ENCODE results near the gene WFS1. TPM values are rescaled to one million over a fixed set of nuclear protein-coding genes. Genes with fewer than 3 reads are reported as not detected.

Gene WFS1
- total RNA-seq, 1 experiment from 2014 or later = 21.5 TPM

- no peak overlapping the region for H3K4me3 ChIP-seq (replicated peaks in 1 of 2; ENCODE audit: low read depth in 1 of 2, low read length in 2 of 2)
- BruUV-seq (replicated peaks) = no TSS peak
- TF ChIP-seq, protein P1, sequence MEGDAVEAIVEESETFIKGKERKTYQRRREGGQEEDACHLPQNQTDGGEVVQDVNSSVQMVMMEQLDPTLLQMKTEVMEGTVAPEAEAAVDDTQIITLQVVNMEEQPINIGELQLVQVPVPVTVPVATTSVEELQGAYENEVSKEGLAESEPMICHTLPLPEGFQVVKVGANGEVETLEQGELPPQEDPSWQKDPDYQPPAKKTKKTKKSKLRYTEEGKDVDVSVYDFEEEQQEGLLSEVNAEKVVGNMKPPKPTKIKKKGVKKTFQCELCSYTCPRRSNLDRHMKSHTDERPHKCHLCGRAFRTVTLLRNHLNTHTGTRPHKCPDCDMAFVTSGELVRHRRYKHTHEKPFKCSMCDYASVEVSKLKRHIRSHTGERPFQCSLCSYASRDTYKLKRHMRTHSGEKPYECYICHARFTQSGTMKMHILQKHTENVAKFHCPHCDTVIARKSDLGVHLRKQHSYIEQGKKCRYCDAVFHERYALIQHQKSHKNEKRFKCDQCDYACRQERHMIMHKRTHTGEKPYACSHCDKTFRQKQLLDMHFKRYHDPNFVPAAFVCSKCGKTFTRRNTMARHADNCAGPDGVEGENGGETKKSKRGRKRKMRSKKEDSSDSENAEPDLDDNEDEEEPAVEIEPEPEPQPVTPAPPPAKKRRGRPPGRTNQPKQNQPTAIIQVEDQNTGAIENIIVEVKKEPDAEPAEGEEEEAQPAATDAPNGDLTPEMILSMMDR (IDR thresholded peaks at IDR 0.05 in 2 of 3, conservative IDR thresholded peaks at IDR 0.05 in 1 of 3; ENCODE audit: borderline replicate concordance in 1 of 3, insufficient read depth in 1 of 3, low read depth in 2 of 3, low read length in 2 of 3) = no peak
- TF ChIP-seq, protein P2, sequence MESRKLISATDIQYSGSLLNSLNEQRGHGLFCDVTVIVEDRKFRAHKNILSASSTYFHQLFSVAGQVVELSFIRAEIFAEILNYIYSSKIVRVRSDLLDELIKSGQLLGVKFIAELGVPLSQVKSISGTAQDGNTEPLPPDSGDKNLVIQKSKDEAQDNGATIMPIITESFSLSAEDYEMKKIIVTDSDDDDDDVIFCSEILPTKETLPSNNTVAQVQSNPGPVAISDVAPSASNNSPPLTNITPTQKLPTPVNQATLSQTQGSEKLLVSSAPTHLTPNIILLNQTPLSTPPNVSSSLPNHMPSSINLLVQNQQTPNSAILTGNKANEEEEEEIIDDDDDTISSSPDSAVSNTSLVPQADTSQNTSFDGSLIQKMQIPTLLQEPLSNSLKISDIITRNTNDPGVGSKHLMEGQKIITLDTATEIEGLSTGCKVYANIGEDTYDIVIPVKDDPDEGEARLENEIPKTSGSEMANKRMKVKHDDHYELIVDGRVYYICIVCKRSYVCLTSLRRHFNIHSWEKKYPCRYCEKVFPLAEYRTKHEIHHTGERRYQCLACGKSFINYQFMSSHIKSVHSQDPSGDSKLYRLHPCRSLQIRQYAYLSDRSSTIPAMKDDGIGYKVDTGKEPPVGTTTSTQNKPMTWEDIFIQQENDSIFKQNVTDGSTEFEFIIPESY (IDR thresholded peaks at IDR 0.05; ENCODE audit: extremely low read depth, insufficient replicate concordance, low read length) = no peak
- TF ChIP-seq CEBPB (IDR thresholded peaks at IDR 0.05; ENCODE audit: low read depth) (no peak), CBX3 (IDR thresholded peaks at IDR 0.05; ENCODE audit: low read depth) (no peak), ELF1 (IDR thresholded peaks at IDR 0.05; ENCODE audit: borderline replicate concordance, low read depth) (no peak), TCF7L2 (IDR thresholded peaks at IDR 0.05; ENCODE audit: borderline replicate concordance, extremely low read depth, insufficient read depth, insufficient read length) (no peak), EGR1 (IDR thresholded peaks at IDR 0.05; ENCODE audit: low read depth) (no peak), ZNF274 (IDR thresholded peaks at IDR 0.05; ENCODE audit: low read depth, low read length) (no peak), EZH2phosphoT487 (IDR thresholded peaks at IDR 0.05; ENCODE audit: borderline replicate concordance) (no peak), POLR2AphosphoS5 (IDR thresholded peaks at IDR 0.05; ENCODE audit: low read depth, low read length) (no peak), YY1 (IDR thresholded peaks at IDR 0.05; ENCODE audit: extremely low read depth, insufficient replicate concordance, low read depth, low read length) (no peak)
- TF ChIP-seq, protein P3, sequence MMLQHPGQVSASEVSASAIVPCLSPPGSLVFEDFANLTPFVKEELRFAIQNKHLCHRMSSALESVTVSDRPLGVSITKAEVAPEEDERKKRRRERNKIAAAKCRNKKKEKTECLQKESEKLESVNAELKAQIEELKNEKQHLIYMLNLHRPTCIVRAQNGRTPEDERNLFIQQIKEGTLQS (IDR thresholded peaks at IDR 0.05) = no peak
- no peak for ATAC-seq
- H3K36me3 ChIP-seq (ENCODE audit: control insufficient read depth in 1 of 2, insufficient read depth in 2 of 2, low read length in 2 of 2) = no peaks in the 10 kb centered on the region
- CTCF ChIA-PET = no interaction called here
- no peak overlapping the region for H3K4me2 ChIP-seq (ENCODE audit: low read length)
- H3K79me2 ChIP-seq (ENCODE audit: insufficient read depth, low read length) = no peaks in the 10 kb centered on the region
- H2AFZ ChIP-seq (ENCODE audit: low read depth, low read length, poor library complexity, severe bottlenecking) = no peak overlapping the region
- no peaks in the 10 kb centered on the region for H3K9me2 ChIP-seq (ENCODE audit: insufficient read depth)
- H3K9ac ChIP-seq (ENCODE audit: low read length) = no peak overlapping the region
- POLR2A ChIA-PET = no interaction called here
- H3K27ac ChIP-seq (ENCODE audit: low read depth, low read length) = no peak overlapping the region
- intact Hi-C loops (cut with micrococcal nuclease) = no loop called here
- H3K4me1 ChIP-seq (ENCODE audit: control insufficient read depth in 1 of 2, insufficient read depth in 2 of 2, low read length in 2 of 2) = no peaks in the 10 kb centered on the region
- H3K9me3 ChIP-seq (ENCODE audit: control insufficient read depth in 1 of 2, insufficient read depth in 1 of 2, low read depth in 1 of 2, low read length in 2 of 2) = no peaks in the 10 kb centered on the region
- H4K20me1 ChIP-seq (ENCODE audit: insufficient read depth) = no peaks in the 10 kb centered on the region
- no peaks in the 10 kb centered on the region for H3K27me3 ChIP-seq (ENCODE audit: insufficient read depth, low read length)
- DNase-seq (ENCODE audit: low read depth, low spot score) = no peak
- RAD21 ChIA-PET (ENCODE audit: low non-redundant PET in 1 of 2, low total read pairs in 2 of 2, uncharacterized antibody in 2 of 2, unreplicated experiment in 2 of 2) = no interaction called here
Observed at GRCh38 chr4:6350646-6351045, 81.0 kb downstream of the WFS1 start.

Measured in HCT116 (cell line).